Measurements from ENCODE around the gene GSDME. TPM values are rescaled to one million over a fixed set of nuclear protein-coding genes. Genes with fewer than 3 reads are reported as not detected.

GSDME gene
- total and polyA plus RNA-seq, 2 of the 4 experiments (the other 2 are of a cell fraction), result 75.2 to 78.7 TPM

- DNase-seq, result no peak
- no peak for ATAC-seq (ENCODE audit: low read depth)
- no peak overlapping the region for H3K23ac ChIP-seq (ENCODE audit: low read depth, low read length)
- no peaks in the 10 kb centered on the region for H3K36me3 ChIP-seq (ENCODE audit: control insufficient read depth, insufficient read depth, low read length)
- dilution Hi-C loops (cut with HindIII; ENCODE audit: low sequenced_read_pairs, unreplicated experiment), result no loop called here
- H3K4me2 ChIP-seq (ENCODE audit: low read depth, low read length), result no peak overlapping the region
- no peaks in the 10 kb centered on the region for H4K20me1 ChIP-seq (ENCODE audit: insufficient read depth, low read length)
- H3K4ac ChIP-seq (ENCODE audit: low read depth, low read length), result no peak overlapping the region
- no peak overlapping the region for H3K9ac ChIP-seq (ENCODE audit: low read depth, low read length)
- H3K4me3 ChIP-seq (ENCODE audit: insufficient read depth, low read depth, low read length), result no peak overlapping the region
- H4K5ac ChIP-seq (ENCODE audit: low read depth, low read length), result no peak overlapping the region; the same call in 1 of the 2 replicates
- peak overlapping the region; percentile 58; the same call in 1 of the 2 replicates for H2AK5ac ChIP-seq (ENCODE audit: low read depth, low read length)
- no peak overlapping the region for H3K27ac ChIP-seq (ENCODE audit: insufficient read depth, low read length)
- TF ChIP-seq BHLHE40 (IDR thresholded peaks at IDR 0.05; ENCODE audit: low read depth, low read length) (no peak), RCOR1 (IDR thresholded peaks at IDR 0.05; ENCODE audit: insufficient replicate concordance, low read length) (no peak), POLR2A (IDR thresholded peaks at IDR 0.05; ENCODE audit: low read depth, low read length) (no peak), RAD21 (IDR thresholded peaks at IDR 0.05; ENCODE audit: low read length) (no peak), CHD1 (IDR thresholded peaks at IDR 0.05; ENCODE audit: low read depth, low read length) (no peak)
- peaks cover 6% of the 10 kb centered on the region for H3K9me1 ChIP-seq (ENCODE audit: insufficient read depth, low read length)
- intact Hi-C loops (cut with micrococcal nuclease), result no loop called here
- no TSS peak for BruUV-seq (replicated peaks)
- H2AK9ac ChIP-seq (replicated peaks; ENCODE audit: low read depth, low read length, poor library complexity), result no peak overlapping the region
- no peak overlapping the region for H3K14ac ChIP-seq (replicated peaks; ENCODE audit: low read depth, low read length)
- H2BK120ac ChIP-seq (ENCODE audit: low read depth, low read length), result peak overlapping the region; percentile 69; the same call in 1 of the 2 replicates
- H3K4me1 ChIP-seq (ENCODE audit: control insufficient read depth, insufficient read depth, low read length), result peaks cover 6% of the 10 kb centered on the region; the same call in 1 of the 2 replicates
- no peak overlapping the region for H4K8ac ChIP-seq (ENCODE audit: low read depth in 2 of 2, low read length in 2 of 2)
- in situ Hi-C loops (cut with MboI; ENCODE audit: low sequenced_read_pairs), result no loop called here
- no peak overlapping the region for H3K56ac ChIP-seq (ENCODE audit: extremely low read depth, insufficient read depth, low read length)
- H2BK5ac ChIP-seq (ENCODE audit: low read depth, low read length, poor library complexity, severe bottlenecking), result no peak overlapping the region
- H4K91ac ChIP-seq (ENCODE audit: insufficient read depth, low read depth, low read length), result no peak overlapping the region
- no peak overlapping the region for H2AFZ ChIP-seq (replicated peaks; ENCODE audit: low read length, poor library complexity)
- no peak overlapping the region for H2BK15ac ChIP-seq (ENCODE audit: low read depth, low read length)
- WGBS, 2 experiments (ENCODE audit: extremely low coverage in 2 of 2, insufficient read length in 1 of 2), result 94% methylated on average over 5 of the region's 9 CpGs; no CpG with 5 or more reads in 1 of the 2 experiments
- H2BK20ac ChIP-seq (ENCODE audit: low read depth, low read length), result peak overlapping the region; percentile 74; the same call in 1 of the 2 replicates
- POLR2A ChIA-PET (ENCODE audit: unreplicated experiment), result no interaction called here
- no peaks in the 10 kb centered on the region for H3K27me3 ChIP-seq (ENCODE audit: control insufficient read depth, insufficient read depth, low read length)
- 0 out of 4 replicates have a peak, but pooled peaks cover 0 to 3% of the 10 kb centered on the region in 2 experiments for H3K79me1 ChIP-seq (ENCODE audit: low read depth in 1 of 2, low read length in 2 of 2)
- no peak overlapping the region for H3K18ac ChIP-seq (ENCODE audit: low read depth, low read length)
- CTCF ChIA-PET, result interaction anchor here (1.6 kb wide), 1 partner anchor 11 kb away, joined by 5 read pairs; no protein-coding TSS in a partner anchor
- H3K9me3 ChIP-seq (ENCODE audit: control insufficient read depth, insufficient read depth, low read length), result no peaks in the 10 kb centered on the region
Measured at GRCh38 chr7:24788075-24788474, 30.8 kb upstream of the GSDME start.
